Peyer's patch (tissue), 4 donors: Measurements from ENCODE around the gene MARCHF4.

ENCODE experiments used
- POLR2A ChIP-seq, 2 donors: fragments of 450-650 bp; IDR thresholded peaks; one replicate each; pipeline ENCODE4 v1.5.1; 2017; ENCODE audit warnings: antibody characterized with exemption in 2 of 2, mild to moderate bottlenecking in 2 of 2, moderate library complexity in 2 of 2
- TF ChIP-seq, protein P1 (sequence below), 6 experiments: fragments of 450-650 bp in 4 of 6; fragments of 200-600 bp in 2 of 6; sonication (generic) in 1 of 6; IDR thresholded peaks; one replicate each; pipeline ENCODE4 v1.5.1; 2017 to 2019; ENCODE audit warnings: antibody characterized with exemption in 6 of 6, mild to moderate bottlenecking in 3 of 6, moderate library complexity in 1 of 6

DNA sequence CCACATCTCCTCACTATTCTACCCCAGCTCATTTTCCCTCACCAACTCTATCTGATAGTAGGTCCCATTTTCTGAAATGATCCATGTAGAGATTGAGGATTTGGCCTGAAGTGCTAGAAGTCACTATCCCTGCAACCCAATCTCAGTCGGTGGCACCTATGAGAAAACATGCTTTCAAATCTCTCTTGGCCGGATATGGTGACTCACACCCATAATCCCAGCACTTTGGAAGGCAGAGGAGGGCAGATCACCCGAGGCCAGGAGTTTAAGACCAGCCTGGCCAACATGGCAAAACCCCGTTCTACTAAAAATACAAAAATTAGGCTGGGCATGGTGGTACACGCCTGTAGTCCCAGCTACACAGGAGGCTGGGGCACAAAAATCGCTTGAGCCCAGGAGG is 19.1 kb upstream of the MARCHF4 start:
- TF ChIP-seq, protein P1, sequence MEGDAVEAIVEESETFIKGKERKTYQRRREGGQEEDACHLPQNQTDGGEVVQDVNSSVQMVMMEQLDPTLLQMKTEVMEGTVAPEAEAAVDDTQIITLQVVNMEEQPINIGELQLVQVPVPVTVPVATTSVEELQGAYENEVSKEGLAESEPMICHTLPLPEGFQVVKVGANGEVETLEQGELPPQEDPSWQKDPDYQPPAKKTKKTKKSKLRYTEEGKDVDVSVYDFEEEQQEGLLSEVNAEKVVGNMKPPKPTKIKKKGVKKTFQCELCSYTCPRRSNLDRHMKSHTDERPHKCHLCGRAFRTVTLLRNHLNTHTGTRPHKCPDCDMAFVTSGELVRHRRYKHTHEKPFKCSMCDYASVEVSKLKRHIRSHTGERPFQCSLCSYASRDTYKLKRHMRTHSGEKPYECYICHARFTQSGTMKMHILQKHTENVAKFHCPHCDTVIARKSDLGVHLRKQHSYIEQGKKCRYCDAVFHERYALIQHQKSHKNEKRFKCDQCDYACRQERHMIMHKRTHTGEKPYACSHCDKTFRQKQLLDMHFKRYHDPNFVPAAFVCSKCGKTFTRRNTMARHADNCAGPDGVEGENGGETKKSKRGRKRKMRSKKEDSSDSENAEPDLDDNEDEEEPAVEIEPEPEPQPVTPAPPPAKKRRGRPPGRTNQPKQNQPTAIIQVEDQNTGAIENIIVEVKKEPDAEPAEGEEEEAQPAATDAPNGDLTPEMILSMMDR (IDR thresholded peaks at IDR 0.05) = no peak
- TF ChIP-seq POLR2A (IDR thresholded peaks at IDR 0.05) = no peak
